Astrocyte of the cerebellum (primary cell): Measurements from ENCODE around the gene LMAN2.
A peak's percentile ranks its signal among the peaks of the same experiment; 100 is the strongest.

Experiments used
- DNase-seq: peaks from one replicate; pipeline ENCODE4 v3.0.0-alpha.2; 2011; ENCODE audit warnings: low read depth
- H3K4me3 ChIP-seq: 2 replicates; pipeline ENCODE4 v1.5.1; 2011; ENCODE audit warnings: mild to moderate bottlenecking, low read depth, low read length, moderate library complexity
- CTCF ChIP-seq: IDR thresholded peaks from 2 replicates; pipeline ENCODE4 v1.5.1; 2012; ENCODE audit warnings: low read length, low read depth, moderate library complexity, mild to moderate bottlenecking; ENCODE audit errors: missing control alignments
- in situ Hi-C: cut with HindIII; loops from 2 replicates; pipeline ENCODE4 v1.10.0; 2017; ENCODE audit warnings: low sequenced_read_pairs

Gene LMAN2

GRCh38 chr5:177393206-177393765 is 41.8 kb upstream of the LMAN2 start:
- no peak overlapping the region for H3K4me3 ChIP-seq
- in situ Hi-C loops: no loop called here
- TF ChIP-seq CTCF: no peak
- no peak for DNase-seq

- DNase-seq: no peak
- TF ChIP-seq CTCF: no peak
- in situ Hi-C loops: no loop called here
- H3K4me3 ChIP-seq: no peak overlapping the region
These were observed 41.3 kb upstream of the LMAN2 start for GRCh38 chr5:177392765-177393164.

GRCh38 chr5:177390363-177391300 is 39.2 kb upstream of the LMAN2 start:
- no peak overlapping the region for H3K4me3 ChIP-seq
- in situ Hi-C loops: no loop called here
- DNase-seq: peak; percentile 72
- peak; percentile 97 for TF ChIP-seq CTCF

GRCh38 chr5:177389241-177390169 is 38.0 kb upstream of the LMAN2 start:
- peak; percentile 75 for DNase-seq
- in situ Hi-C loops: no loop called here
- TF ChIP-seq CTCF: no peak
- no peak overlapping the region for H3K4me3 ChIP-seq

- in situ Hi-C loops: no loop called here
- no peak for TF ChIP-seq CTCF
- H3K4me3 ChIP-seq: no peak overlapping the region
- no peak for DNase-seq
These were observed 37.1 kb upstream of the LMAN2 start for GRCh38 chr5:177388521-177389052.

GRCh38 chr5:177387405-177387804 is 35.9 kb upstream of the LMAN2 start:
- no peak overlapping the region for H3K4me3 ChIP-seq
- in situ Hi-C loops: no loop called here
- no peak for DNase-seq
- no peak for TF ChIP-seq CTCF
